ENCODE data around the gene RALGAPB.

RALGAPB gene

GRCh38 chr20:38447251-38447661 is 25.4 kb upstream of the RALGAPB start:
- no peak for TF ChIP-seq CTCF (IDR thresholded peaks at IDR 0.05; ENCODE audit: low read depth, low read length)
- H3K4me3 ChIP-seq (ENCODE audit: low read depth, low read length), result peak overlapping the region; percentile 94

GRCh38 chr20:38447931-38448675 is 24.5 kb upstream of the RALGAPB start:
- no peak overlapping the region for H3K4me3 ChIP-seq (ENCODE audit: low read depth, low read length)
- no peak for TF ChIP-seq CTCF (IDR thresholded peaks at IDR 0.05; ENCODE audit: low read depth, low read length)

- H3K4me3 ChIP-seq (ENCODE audit: low read depth, low read length), result no peak overlapping the region
- TF ChIP-seq CTCF (IDR thresholded peaks at IDR 0.05; ENCODE audit: low read depth, low read length), result no peak
These were observed 23.6 kb upstream of the RALGAPB start for GRCh38 chr20:38449046-38449445.

GRCh38 chr20:38450412-38450975 is 22.1 kb upstream of the RALGAPB start:
- no peak for TF ChIP-seq CTCF (IDR thresholded peaks at IDR 0.05; ENCODE audit: low read depth, low read length)
- H3K4me3 ChIP-seq (ENCODE audit: low read depth, low read length), result no peak overlapping the region

- TF ChIP-seq CTCF (IDR thresholded peaks at IDR 0.05; ENCODE audit: low read depth, low read length), result no peak
- H3K4me3 ChIP-seq (ENCODE audit: low read depth, low read length), result no peak overlapping the region
These were observed 19.6 kb upstream of the RALGAPB start for GRCh38 chr20:38452880-38453624.

GRCh38 chr20:38453941-38454340 is 18.7 kb upstream of the RALGAPB start:
- no peak for TF ChIP-seq CTCF (IDR thresholded peaks at IDR 0.05; ENCODE audit: low read depth, low read length)
- no peak overlapping the region for H3K4me3 ChIP-seq (ENCODE audit: low read depth, low read length)
